ENCODE data around the gene GRHL3.
A peak's percentile ranks its signal among the peaks of the same experiment; 100 is the strongest.

GRHL3 gene

GRCh38 chr1:24385160-24385940, 66.2 kb downstream of the GRHL3 start:
- peak; percentile 74 for TF ChIP-seq CTCF (conservative IDR thresholded peaks at IDR 0.05; ENCODE audit: low read depth, low read length)
- no peak overlapping the region for H3K4me3 ChIP-seq (ENCODE audit: low read depth, low read length)
- DNase-seq (ENCODE audit: low read depth): peak; percentile 34

- H3K4me3 ChIP-seq (ENCODE audit: low read depth, low read length): no peak overlapping the region
- peak; percentile 10 for DNase-seq (ENCODE audit: low read depth)
- no peak for TF ChIP-seq CTCF (conservative IDR thresholded peaks at IDR 0.05; ENCODE audit: low read depth, low read length)
Measured at GRCh38 chr1:24386241-24386640, 67.1 kb downstream of the GRHL3 start.

- DNase-seq (ENCODE audit: low read depth): no peak
- TF ChIP-seq CTCF (conservative IDR thresholded peaks at IDR 0.05; ENCODE audit: low read depth, low read length): no peak
- no peak overlapping the region for H3K4me3 ChIP-seq (ENCODE audit: low read depth, low read length)
Measured at GRCh38 chr1:24386931-24387330, 67.8 kb downstream of the GRHL3 start.

- no peak for TF ChIP-seq CTCF (conservative IDR thresholded peaks at IDR 0.05; ENCODE audit: low read depth, low read length)
- DNase-seq (ENCODE audit: low read depth): no peak
- no peak overlapping the region for H3K4me3 ChIP-seq (ENCODE audit: low read depth, low read length)
Measured at GRCh38 chr1:24387636-24388175, 68.5 kb downstream of the GRHL3 start.

GRCh38 chr1:24388331-24388885, 69.3 kb downstream of the GRHL3 start:
- no peak for TF ChIP-seq CTCF (conservative IDR thresholded peaks at IDR 0.05; ENCODE audit: low read depth, low read length)
- H3K4me3 ChIP-seq (ENCODE audit: low read depth, low read length): no peak overlapping the region
- no peak for DNase-seq (ENCODE audit: low read depth)

GRCh38 chr1:24389231-24389678, 70.1 kb downstream of the GRHL3 start:
- DNase-seq (ENCODE audit: low read depth): no peak
- no peak overlapping the region for H3K4me3 ChIP-seq (ENCODE audit: low read depth, low read length)
- no peak for TF ChIP-seq CTCF (conservative IDR thresholded peaks at IDR 0.05; ENCODE audit: low read depth, low read length)
